Breast epithelium (tissue), 4 donors: Measurements from ENCODE around the gene FAM83C. TPM values are rescaled to one million over a fixed set of nuclear protein-coding genes. Genes with fewer than 3 reads are reported as not detected.

Experiments used
- DNase-seq, 2 donors: peaks; one replicate each; pipeline ENCODE4 v3.0.0-alpha.2; 2019; ENCODE audit warnings: low spot score in 2 of 2
- H3K27ac ChIP-seq, 2 donors: fragments of 200-600 bp; sonication (generic) in 1 of 2; one replicate each; pipeline ENCODE4 v1.5.1; 2016 to 2019; ENCODE audit warnings: mild to moderate bottlenecking in 1 of 2
- H3K27me3 ChIP-seq, 2 donors: fragments of 200-600 bp; sonication (generic) in 1 of 2; one replicate each; pipeline versions ENCODE4 v1.5.1 to v1.6.0; 2017 to 2019; ENCODE audit warnings: control low read depth in 1 of 2, mild to moderate bottlenecking in 1 of 2
- H3K36me3 ChIP-seq: fragments of 200-600 bp; one replicate; pipeline ENCODE4 v1.5.1; 2019
- H3K4me1 ChIP-seq, 2 donors: fragments of 200-600 bp; sonication (generic); one replicate each; pipeline ENCODE4 v1.5.1; 2016 to 2019; ENCODE audit warnings: control low read depth in 1 of 2
- H3K4me3 ChIP-seq, 3 donors: fragments of 200-600 bp; sonication (generic); 1 replicate in 2 of 3; 2 replicates in 1 of 3; pipeline ENCODE4 v1.5.1; 2016 to 2019; ENCODE audit warnings: mild to moderate bottlenecking in 3 of 3, moderate library complexity in 2 of 3
- H3K9me3 ChIP-seq, 2 donors: fragments of 200-600 bp; sonication (generic) in 1 of 2; one replicate each; pipeline ENCODE4 v1.5.1; 2016 to 2019; ENCODE audit warnings: control low read depth in 1 of 2
- CTCF ChIP-seq, 3 donors: fragments of 450-650 bp; IDR thresholded peaks; one replicate each; pipeline ENCODE4 v1.5.1; 2016 to 2017; ENCODE audit warnings: antibody characterized with exemption in 3 of 3, mild to moderate bottlenecking in 3 of 3, moderate library complexity in 3 of 3
- POLR2A ChIP-seq: fragments of 450-650 bp; IDR thresholded peaks from one replicate; pipeline ENCODE4 v1.6.1; 2016; ENCODE audit warnings: antibody characterized with exemption, mild to moderate bottlenecking, moderate library complexity
- POLR2AphosphoS5 ChIP-seq, 3 donors: sonication (generic); formaldehyde crosslinking; IDR thresholded peaks; one replicate each; pipeline ENCODE4 v1.6.1; 2017; ENCODE audit warnings: antibody characterized with exemption in 3 of 3
- intact Hi-C: fragments of 100-400 bp; cut with DNase I; formaldehyde crosslinking; loops from one replicate; pipeline ENCODE4 v1.15.1; 2023; ENCODE audit warnings: low total_unique reads
- total RNA-seq, 3 donors: library from RNA; depleted of rRNA; stranded (reverse); fragments of >200 nt; gene quantifications; one replicate each; pipeline ENCODE4 v1.1.0, GENCODE V29; 2016

Gene FAM83C
- under 1 TPM in 1 of 3 donors, not detected in 2; 0.15 TPM for total RNA-seq

GRCh38 chr20:35291654-35292503 is at the start of gene FAM83C:
Gene FAM83C, minus strand, starts transcription at chr20:35292425. Its CDS starts 121 bp downstream, at chr20:35292304.
- no peak for DNase-seq
- peaks cover 0 to 10% of the 10 kb centered on the region in 2 donors for H3K27me3 ChIP-seq
- TF ChIP-seq POLR2A (no peak), POLR2AphosphoS5 (IDR thresholded peaks at IDR 0.05) (no peak), CTCF (IDR thresholded peaks at IDR 0.05) (no peak)
- intact Hi-C loops: no loop called here
- no peak within 1 kb of the TSS for H3K4me3 ChIP-seq
- no peak within 1 kb of the TSS for H3K27ac ChIP-seq
- no peaks in the 10 kb centered on the region for H3K4me1 ChIP-seq
- no peaks in the 10 kb centered on the region for H3K9me3 ChIP-seq
- H3K36me3 ChIP-seq: no peaks in the 10 kb centered on the region

GRCh38 chr20:35341366-35342028 is 49.3 kb upstream of the FAM83C start:
- TF ChIP-seq POLR2AphosphoS5 (IDR thresholded peaks at IDR 0.05) (no peak), CTCF (IDR thresholded peaks at IDR 0.05) (no peak), POLR2A (no peak)
- Histone ChIP-seq H3K4me3 (no peak overlapping the region), H3K9me3 (no peaks in the 10 kb centered on the region), H3K4me1 (peaks cover 0 to 13% of the 10 kb centered on the region in 2 donors), H3K36me3 (no peaks in the 10 kb centered on the region), H3K27ac (peak overlapping the region; percentile 33 to 45), H3K27me3 (no peaks in the 10 kb centered on the region)
- intact Hi-C loops: no loop called here
- DNase-seq: no peak

- H3K27ac ChIP-seq: peak overlapping the region in 1 of 2 donors; percentile 33
Measured at GRCh38 chr20:35340436-35340835, 48.2 kb upstream of the FAM83C start.

GRCh38 chr20:35339636-35340035 is 47.4 kb upstream of the FAM83C start:
- TF ChIP-seq POLR2AphosphoS5 (IDR thresholded peaks at IDR 0.05): no peak
- TF ChIP-seq POLR2A: no peak
- TF ChIP-seq CTCF (IDR thresholded peaks at IDR 0.05): no peak
- no peak overlapping the region for H3K4me3 ChIP-seq
- H3K9me3 ChIP-seq: no peaks in the 10 kb centered on the region
- DNase-seq: no peak
- H3K27me3 ChIP-seq: no peaks in the 10 kb centered on the region
- H3K27ac ChIP-seq: no peak overlapping the region
- intact Hi-C loops: no loop called here
- H3K36me3 ChIP-seq: no peaks in the 10 kb centered on the region
- peaks cover 0 to 11% of the 10 kb centered on the region in 2 donors for H3K4me1 ChIP-seq

More at GRCh38 chr20:35340436-35340835, 48.2 kb upstream of the FAM83C start:
- H3K9me3 ChIP-seq: no peaks in the 10 kb centered on the region
- TF ChIP-seq POLR2A (no peak), POLR2AphosphoS5 (IDR thresholded peaks at IDR 0.05) (no peak), CTCF (IDR thresholded peaks at IDR 0.05) (no peak)
- peaks cover 0 to 13% of the 10 kb centered on the region in 2 donors for H3K4me1 ChIP-seq
- no peaks in the 10 kb centered on the region for H3K27me3 ChIP-seq
- intact Hi-C loops: no loop called here
- DNase-seq: no peak
- H3K4me3 ChIP-seq: no peak overlapping the region
- no peaks in the 10 kb centered on the region for H3K36me3 ChIP-seq

- Histone ChIP-seq H3K4me3 (no peak overlapping the region), H3K27ac (peak overlapping the region; percentile 12 to 16), H3K4me1 (peaks cover 0 to 5% of the 10 kb centered on the region in 2 donors)
Measured at GRCh38 chr20:35339007-35339406, 46.8 kb upstream of the FAM83C start.

More at GRCh38 chr20:35339007-35339406, 46.8 kb upstream of the FAM83C start:
- no peaks in the 10 kb centered on the region for H3K27me3 ChIP-seq
- no peak for TF ChIP-seq POLR2AphosphoS5 (IDR thresholded peaks at IDR 0.05)
- no peak for TF ChIP-seq CTCF (IDR thresholded peaks at IDR 0.05)
- no peak for TF ChIP-seq POLR2A
- H3K9me3 ChIP-seq: no peaks in the 10 kb centered on the region
- no peak for DNase-seq
- intact Hi-C loops: no loop called here
- H3K36me3 ChIP-seq: no peaks in the 10 kb centered on the region
